Iris pigment epithelial cell (primary cell): ENCODE data around the gene KIF26B.

Experiments used
- DNase-seq: peaks from one replicate; pipeline ENCODE4 v3.0.0-alpha.2; 2011; ENCODE audit warnings: low read depth

The KIF26B gene

DNA sequence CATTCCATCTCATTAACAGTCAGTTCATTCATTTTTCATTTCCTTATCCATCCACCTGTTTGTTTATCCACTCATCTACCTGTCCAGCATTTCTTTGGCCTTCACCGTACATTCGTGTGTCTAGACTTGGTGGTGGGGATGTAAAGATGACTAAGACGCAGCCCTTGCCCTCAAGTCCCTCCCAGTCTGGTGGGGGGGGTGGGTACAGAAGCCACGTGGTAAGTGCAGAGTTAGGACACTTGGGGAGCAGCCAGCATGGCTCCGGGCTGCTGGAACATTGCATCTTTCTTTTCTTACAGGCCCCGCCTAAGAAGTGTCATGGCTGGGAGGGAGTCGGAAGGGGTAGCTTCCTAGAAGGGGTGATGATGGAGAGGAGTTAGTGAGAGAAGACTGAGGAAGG lies 17.2 kb downstream of the KIF26B start:
- peak; percentile 43 for DNase-seq

GRCh38 chr1:245172829-245173228 lies 18.0 kb downstream of the KIF26B start:
- DNase-seq = no peak

GRCh38 chr1:245173446-245174211 lies 18.8 kb downstream of the KIF26B start:
- DNase-seq = no peak

GRCh38 chr1:245177071-245177900 lies 22.5 kb downstream of the KIF26B start:
- no peak for DNase-seq

DNA sequence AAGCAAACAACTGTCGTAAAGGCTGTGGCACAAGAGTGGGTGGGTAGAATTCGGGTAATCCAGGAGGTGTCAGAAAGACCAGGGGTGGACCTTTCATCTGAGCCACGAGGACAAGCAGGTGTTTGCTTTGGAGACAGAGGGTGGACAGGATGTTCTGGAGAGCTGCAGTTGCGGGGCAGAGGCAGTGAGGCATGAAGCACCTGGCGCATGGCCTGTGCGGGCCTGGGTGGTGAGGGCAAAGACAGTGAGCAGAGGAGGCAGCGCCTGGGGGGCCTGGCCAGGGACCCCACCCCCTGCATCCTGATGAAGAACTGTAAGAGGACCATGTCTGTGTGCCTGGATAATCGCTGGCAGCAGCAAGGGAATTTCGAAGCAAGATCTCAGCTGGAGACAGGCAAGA lies 24.9 kb downstream of the KIF26B start:
- no peak for DNase-seq

DNA sequence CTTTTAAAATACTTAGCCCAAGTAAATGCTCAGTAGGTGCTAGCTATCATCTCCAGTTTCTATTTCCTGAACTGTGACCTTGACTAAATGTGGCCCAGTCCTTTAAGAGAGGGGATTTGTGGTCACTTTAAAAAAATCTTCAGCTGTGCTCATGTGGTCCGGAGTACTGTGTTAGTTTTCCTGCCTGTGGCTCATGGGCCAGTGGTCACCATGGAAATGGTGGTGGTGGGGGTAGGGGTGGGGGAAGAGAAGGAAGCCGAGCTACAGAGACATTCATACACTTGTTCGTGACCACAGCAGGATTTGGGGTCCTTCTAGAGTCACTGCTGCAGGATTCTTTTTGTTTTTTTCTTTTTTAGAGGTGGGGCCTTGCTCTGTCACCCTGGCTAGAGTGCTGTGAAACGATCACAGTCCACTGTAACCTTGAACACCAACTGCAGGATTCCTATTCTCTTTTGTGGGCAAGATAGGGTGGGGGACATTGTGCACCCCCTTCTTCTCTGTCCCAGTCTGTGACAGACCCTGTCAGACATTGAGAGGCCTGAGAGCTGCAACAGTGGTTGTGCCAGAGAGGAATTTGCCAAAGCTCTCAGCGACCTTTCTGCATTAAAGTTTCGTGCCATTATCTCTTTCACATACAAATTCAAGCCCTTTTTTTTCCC lies 25.8 kb downstream of the KIF26B start:
- DNase-seq = peak; percentile 18

GRCh38 chr1:245181158-245181517 lies 26.4 kb downstream of the KIF26B start:
- DNase-seq = no peak

DNA sequence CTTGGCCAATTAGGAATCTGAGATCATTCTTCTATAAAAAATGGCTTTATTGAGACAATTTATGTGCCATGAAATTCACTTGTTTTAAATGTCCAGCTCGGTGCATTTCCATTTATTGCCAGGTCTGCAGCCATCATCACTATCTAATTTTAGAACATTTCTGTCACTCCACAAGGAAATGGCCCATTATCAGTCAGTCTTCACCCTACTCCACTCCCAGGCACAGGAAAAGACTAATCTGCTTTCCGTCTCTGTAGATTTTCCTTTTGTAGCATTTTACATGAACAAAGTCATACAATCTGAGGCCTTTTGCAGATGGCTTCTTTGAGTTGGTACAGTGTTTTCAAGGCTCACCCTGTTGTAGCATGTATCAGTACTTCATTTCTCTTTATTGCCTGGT lies 27.2 kb downstream of the KIF26B start:
- no peak for DNase-seq

DNA sequence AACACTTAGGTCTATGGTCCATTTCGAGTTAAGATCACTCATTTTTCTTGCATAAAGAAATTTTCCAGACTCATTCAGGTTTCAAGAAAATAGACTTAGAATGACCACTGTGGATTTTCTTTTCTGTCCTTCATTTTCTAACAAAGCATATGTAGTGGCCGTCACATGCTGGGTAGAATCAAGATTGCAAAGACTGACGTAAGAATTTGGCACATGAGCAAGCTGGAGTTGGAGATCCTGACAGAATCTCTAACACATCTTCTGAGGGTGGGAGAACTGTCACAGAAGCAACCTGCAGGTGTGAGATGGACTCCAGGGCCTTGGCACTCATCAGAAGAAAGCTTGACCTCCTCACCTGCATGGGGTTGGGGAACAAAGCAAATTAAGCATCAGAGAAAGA lies 28.6 kb downstream of the KIF26B start:
- no peak for DNase-seq

DNA sequence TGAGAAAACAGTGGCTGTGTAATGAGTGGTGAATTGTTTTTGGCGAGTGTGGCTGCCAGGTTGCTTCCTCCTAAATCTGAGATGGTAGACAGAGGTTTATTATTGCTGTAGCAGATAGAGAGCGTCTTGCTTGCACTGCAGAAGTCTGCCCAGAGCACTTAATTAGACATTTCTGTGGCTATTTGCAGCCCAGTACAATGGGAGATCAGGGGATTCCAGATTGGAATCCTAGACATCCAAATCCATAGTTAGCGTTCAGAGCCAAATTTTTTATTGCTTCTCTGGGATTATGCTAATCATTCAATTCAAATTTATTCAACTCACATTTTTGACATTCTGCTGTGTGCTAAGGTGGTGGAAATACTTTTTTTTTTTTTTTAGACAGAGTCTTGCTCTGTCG lies 30.0 kb downstream of the KIF26B start:
- no peak for DNase-seq

- no peak for DNase-seq
These were observed 33.6 kb downstream of the KIF26B start for GRCh38 chr1:245188403-245188802.

DNA sequence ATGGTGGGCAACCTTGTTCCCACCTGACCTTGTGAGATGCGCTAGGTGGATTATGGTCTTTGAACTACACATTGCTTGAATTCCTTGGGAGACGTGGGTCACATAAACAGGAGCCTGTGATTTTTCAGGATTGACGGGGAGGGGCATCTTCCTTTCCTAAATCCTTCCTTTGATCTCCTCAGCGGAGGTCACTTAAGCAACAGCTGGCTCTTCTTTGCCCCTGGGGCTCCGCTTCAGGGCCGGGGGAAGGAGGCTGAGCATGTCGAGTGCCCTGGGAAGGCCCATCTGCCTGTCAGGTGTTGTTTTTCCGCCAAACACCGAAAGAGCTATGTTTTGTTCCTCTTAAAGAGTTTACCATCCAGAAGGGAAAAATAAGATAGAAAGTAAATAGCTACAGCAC lies 40.6 kb downstream of the KIF26B start:
- DNase-seq = no peak

- DNase-seq = no peak
These were observed 42.3 kb downstream of the KIF26B start for GRCh38 chr1:245197121-245197520.

DNA sequence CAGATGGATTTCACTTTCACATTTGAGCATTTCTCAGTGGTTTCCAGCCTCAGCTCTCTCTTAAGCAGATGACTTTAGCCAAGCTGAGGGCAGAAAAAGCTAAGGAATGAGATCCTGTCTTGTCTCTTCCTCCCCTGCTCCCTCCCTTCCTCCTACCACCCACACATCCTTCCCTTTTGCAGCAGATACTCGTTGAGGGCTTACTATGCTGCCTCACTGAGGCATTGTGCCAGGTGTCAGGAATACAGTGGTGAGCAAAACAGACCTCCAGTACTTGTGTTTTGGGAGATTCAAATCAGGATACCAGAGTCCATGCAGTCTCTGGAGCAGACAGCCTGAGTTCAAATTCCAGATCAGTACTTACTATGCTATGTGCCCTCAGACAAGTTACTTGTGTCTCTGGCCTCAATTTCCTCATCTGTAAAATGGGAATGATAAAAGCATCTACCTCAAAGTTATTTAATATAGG lies 43.2 kb downstream of the KIF26B start:
- peak; percentile 73 for DNase-seq

DNA sequence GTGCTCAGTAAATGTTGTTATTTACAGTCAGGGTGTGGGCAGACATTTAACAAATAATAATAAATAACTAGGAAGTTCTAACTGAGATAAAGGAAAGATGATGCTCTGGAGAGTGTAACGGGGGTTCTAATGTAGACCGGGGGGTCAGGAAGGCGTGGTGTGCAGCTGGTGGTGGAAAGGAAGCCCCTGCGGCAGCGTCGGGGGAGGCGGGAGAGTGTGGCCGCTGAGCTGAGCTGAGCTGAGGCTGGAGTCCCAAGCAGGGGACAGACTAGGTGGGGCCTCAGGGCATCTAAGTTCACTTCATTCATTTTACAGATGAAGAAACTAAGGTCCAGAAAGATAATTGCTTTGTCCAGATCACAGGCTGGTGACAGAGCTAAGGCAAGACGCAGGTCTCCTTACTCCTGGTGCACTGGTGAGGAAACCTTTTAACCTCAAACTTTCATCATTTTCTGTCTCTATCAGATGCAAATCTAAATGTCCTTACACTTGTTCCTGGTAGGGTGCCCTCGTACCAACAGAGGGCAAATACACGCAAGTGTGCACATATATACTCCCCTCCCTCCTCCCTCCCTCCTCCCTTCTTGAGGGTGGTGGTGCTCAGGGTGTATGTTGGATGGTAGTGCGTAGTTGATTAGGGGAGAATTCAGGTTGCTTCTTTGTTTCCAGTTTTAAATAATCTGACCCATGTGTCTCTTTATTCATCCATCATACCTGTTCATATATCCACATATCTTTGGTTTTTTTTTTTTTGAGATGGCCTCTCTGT lies 44.1 kb downstream of the KIF26B start:
- DNase-seq = no peak

- DNase-seq = no peak
These were observed 45.4 kb downstream of the KIF26B start for GRCh38 chr1:245200146-245200545.

DNA sequence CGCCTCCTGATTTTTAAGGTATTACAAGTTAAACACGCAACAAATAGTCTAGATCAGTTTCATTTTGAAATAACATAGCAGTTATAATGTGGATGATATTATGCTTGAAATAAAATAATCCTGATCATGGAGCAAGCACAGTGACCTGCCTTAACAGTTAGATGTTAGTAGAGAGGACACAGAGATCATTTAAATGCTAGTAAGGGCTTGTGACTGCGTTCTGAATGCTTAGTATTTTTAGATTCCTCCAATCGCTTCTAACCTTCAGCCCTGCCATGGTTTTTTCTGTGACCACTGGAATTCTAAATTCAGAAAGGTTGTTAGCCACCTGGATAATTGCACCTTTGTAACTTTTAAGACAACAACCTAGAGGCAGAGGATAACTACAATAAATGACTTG lies 46.4 kb downstream of the KIF26B start:
- DNase-seq = no peak

DNA sequence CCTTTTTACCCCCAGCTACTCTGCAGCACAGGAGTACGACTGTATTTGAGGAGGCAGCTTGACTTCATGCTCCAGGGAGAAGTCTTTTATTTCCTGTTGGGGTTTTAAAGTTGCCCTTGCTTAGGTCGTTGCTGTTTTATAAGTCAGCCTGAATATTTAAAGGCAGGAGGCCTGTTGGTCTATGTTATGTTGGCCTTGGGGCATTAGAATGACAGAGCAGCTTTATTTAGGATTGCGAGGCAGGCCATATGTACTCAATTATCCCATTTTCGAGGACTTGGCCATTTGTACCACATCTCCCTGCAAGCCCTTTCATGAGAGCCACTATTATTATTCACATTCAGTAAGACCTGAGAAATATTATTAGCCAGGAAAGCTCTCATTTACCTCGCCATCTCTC lies 47.0 kb downstream of the KIF26B start:
- DNase-seq = no peak

DNA sequence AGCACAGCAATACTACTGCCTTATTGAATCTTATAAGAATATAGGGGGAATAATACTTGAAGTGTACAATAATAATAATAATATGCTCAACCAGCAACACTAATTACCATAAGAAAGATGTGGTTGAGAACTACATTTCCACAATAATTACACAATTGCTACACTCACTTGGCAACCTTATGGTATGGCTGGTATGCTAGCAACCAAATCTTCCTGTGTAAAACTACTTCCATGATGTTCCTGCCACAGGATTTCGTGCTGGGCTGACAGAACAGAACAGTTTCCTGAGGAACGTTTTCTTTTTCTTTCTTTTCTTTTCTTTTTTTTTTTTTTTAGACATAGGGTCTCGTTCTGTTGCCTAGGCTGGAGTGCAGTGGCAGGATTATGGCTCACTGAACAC lies 50.6 kb downstream of the KIF26B start:
- no peak for DNase-seq

GRCh38 chr1:245205864-245206263 lies 51.1 kb downstream of the KIF26B start:
- DNase-seq = no peak

GRCh38 chr1:245207056-245207638 lies 52.4 kb downstream of the KIF26B start:
- DNase-seq = no peak

GRCh38 chr1:245207801-245208200 lies 53.0 kb downstream of the KIF26B start:
- no peak for DNase-seq
